Body of pancreas (tissue), 4 donors: ENCODE data around the gene TTLL11. TPM values are rescaled to one million over a fixed set of nuclear protein-coding genes. Genes with fewer than 3 reads are reported as not detected.

Source experiments
- ATAC-seq: fragments of 150-250 bp; one replicate; pipeline ENCODE4 v1.9.1; 2016
- DNase-seq, 4 donors: peaks; one replicate each; pipeline ENCODE4 v3.0.0-alpha.2; 2019
- H3K27ac ChIP-seq, 4 donors: fragments of 200-600 bp; sonication (generic); 1 replicate in 3 of 4; 2 replicates in 1 of 4; pipeline versions ENCODE4 v1.5.1 to v1.6.1; 2016 to 2019; ENCODE audit warnings: mild to moderate bottlenecking in 1 of 4, mixed read lengths in 1 of 4, moderate library complexity in 1 of 4
- H3K27me3 ChIP-seq, 2 donors: fragments of 200-600 bp; sonication (generic); one replicate each; pipeline ENCODE4 v1.6.0; 2016; ENCODE audit warnings: mild to moderate bottlenecking in 1 of 2
- H3K36me3 ChIP-seq, 2 donors: fragments of 200-600 bp; sonication (generic); replicated peaks in 1 of 2; 2 replicates each; pipeline ENCODE4 v1.5.1; 2016; ENCODE audit warnings: low read depth in 2 of 2; ENCODE audit not compliant: insufficient read depth in 1 of 2
- H3K4me1 ChIP-seq: fragments of 200-600 bp; sonication (generic); one replicate; pipeline ENCODE4 v1.6.0; 2016
- H3K4me3 ChIP-seq, 2 donors: fragments of 200-600 bp; sonication (generic); 1 replicate in 1 of 2; 2 replicates in 1 of 2; pipeline ENCODE4 v1.5.1; 2016 to 2019
- H3K9me3 ChIP-seq, 3 donors: fragments of 200-600 bp; sonication (generic); 1 replicate in 2 of 3; 2 replicates in 1 of 3; pipeline ENCODE4 v1.5.1; 2016
- CTCF ChIP-seq, 7 experiments: fragments of 450-650 bp in 4 of 7; fragments of 200-600 bp in 3 of 7; sonication (generic) in 3 of 7; IDR thresholded peaks; one replicate each; pipeline ENCODE4 v1.5.1; 2016 to 2019; ENCODE audit warnings: antibody characterized with exemption in 7 of 7
- POLR2A ChIP-seq, 3 donors: fragments of 450-650 bp; IDR thresholded peaks; one replicate each; pipeline ENCODE4 v1.6.1; 2016; ENCODE audit warnings: antibody characterized with exemption in 3 of 3, mild to moderate bottlenecking in 2 of 3
- WGBS, 2 donors: methylation state at CpG; one replicate each; pipeline ENCODE4 v1.1.5; 2017; 5-methylcytosine and 5-hydroxymethylcytosine counted together
- intact Hi-C: fragments of 100-400 bp; cut with DNase I; formaldehyde crosslinking; loops from one replicate; pipeline ENCODE4 v1.15.1; 2023
- total RNA-seq, 2 donors: library from RNA; depleted of rRNA; stranded (reverse); fragments of >200 nt; gene quantifications; one replicate each; pipeline ENCODE4 v1.1.0, GENCODE V29; 2016

TTLL11 gene
- total RNA-seq, 2 donors from 2014 or later: 14.5 to 16.8 TPM

DNA sequence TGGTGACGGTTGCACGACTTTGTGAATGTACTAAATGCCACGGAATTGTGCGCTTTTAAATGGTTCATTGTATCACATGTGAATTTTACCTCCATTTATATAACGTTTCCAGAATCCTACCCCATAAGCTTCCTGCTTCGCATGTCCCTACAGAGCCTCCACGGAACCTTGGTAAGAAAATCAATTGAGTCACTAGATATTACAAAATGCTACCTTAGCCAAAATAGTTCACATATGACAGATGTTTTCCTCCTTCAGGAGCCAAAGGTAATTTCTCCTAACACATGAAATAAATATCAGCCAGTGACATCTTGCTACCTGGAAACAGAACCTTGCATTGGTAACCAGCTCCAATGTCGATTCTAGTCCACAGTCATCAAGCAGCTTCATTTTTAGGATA, 125.1 kb downstream of the TTLL11 start:
- TF ChIP-seq CTCF (IDR thresholded peaks at IDR 0.05) (no peak), POLR2A (IDR thresholded peaks at IDR 0.05) (no peak)
- H3K27ac ChIP-seq: no peak overlapping the region
- peaks cover 11% of the 10 kb centered on the region for H3K4me1 ChIP-seq
- H3K27me3 ChIP-seq: no peaks in the 10 kb centered on the region
- DNase-seq (no peak), ATAC-seq (no peak)
- no peaks in the 10 kb centered on the region for H3K36me3 ChIP-seq
- WGBS, 2 donors: 96 to 98% methylated on average over 8 of the region's 8 CpGs
- H3K4me3 ChIP-seq: no peak overlapping the region
- H3K9me3 ChIP-seq: no peaks in the 10 kb centered on the region
- intact Hi-C loops: no loop called here

DNA sequence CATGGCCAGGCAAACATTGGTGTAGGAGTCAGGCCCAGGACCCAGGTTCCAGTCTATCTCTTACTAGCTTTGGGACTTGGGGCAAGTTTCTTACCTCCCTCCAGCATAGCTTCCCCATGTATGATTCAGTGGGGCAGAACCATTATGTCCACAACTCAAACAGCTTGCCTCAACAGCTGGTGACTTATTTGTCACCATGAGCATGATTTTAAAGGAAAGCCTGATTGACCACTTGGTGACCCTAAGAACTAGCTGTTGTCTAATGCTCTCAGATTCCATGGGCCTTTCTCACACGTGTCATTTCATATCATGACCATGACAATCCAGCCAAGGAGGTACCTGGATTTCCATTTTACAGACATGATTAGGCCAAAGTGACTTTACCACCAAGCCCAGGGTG, 126.4 kb downstream of the TTLL11 start:
- H3K4me1 ChIP-seq: no peaks in the 10 kb centered on the region
- no peak for DNase-seq
- ATAC-seq: no peak
- intact Hi-C loops: no loop called here
- H3K27ac ChIP-seq: no peak overlapping the region
- no peak overlapping the region for H3K4me3 ChIP-seq
- H3K36me3 ChIP-seq: no peaks in the 10 kb centered on the region
- 77 to 88% methylated on average over 1 of the region's 1 CpG for WGBS, 2 donors
- no peaks in the 10 kb centered on the region for H3K27me3 ChIP-seq
- no peaks in the 10 kb centered on the region for H3K9me3 ChIP-seq
- TF ChIP-seq POLR2A (IDR thresholded peaks at IDR 0.05) (no peak), CTCF (IDR thresholded peaks at IDR 0.05) (no peak)

DNA sequence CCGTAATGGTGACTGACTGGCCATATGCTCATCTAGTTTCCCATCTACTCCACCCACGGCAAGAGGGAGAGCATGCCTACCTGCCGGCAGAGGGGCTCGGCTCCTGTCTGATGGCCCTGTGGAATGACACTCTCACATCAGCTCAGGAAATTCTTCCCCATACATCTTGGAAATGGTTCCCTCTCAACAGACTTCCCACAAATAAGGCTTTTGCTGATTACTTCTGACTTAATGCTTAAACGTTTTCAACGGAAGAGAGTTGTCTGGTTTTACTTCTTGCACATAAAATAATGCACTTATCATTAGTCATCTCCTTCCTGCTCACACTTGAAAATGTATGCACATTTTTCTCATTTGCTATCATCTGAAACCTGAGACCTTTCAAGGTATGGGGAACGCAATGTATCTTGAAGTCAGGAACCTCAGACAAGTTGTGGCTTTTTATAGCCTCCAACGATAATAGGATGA, 129.5 kb downstream of the TTLL11 start:
- DNase-seq: no peak
- H3K4me3 ChIP-seq: no peak overlapping the region
- no peak for TF ChIP-seq CTCF (IDR thresholded peaks at IDR 0.05)
- TF ChIP-seq POLR2A (IDR thresholded peaks at IDR 0.05): no peak

DNA sequence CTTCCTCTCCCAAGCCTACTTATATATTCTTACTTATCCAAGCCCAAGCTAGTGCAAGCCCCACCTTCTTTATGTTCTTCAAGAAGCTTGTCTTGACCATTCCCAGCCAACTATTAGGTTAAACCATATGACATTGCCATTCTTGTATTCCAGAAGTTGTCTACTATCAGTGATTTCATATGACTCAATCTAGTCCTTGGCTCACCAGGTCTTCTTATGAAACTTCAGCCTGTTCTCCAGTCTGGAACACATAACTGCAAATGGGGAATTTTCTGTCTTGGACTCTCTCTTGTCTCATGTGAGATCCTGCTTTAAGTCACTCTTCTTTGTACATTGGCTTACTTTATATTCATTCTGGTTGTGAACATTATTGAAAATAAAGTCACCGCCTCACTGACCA, 130.7 kb downstream of the TTLL11 start:
- Histone ChIP-seq H3K4me1 (no peaks in the 10 kb centered on the region), H3K27ac (no peak overlapping the region), H3K36me3 (no peaks in the 10 kb centered on the region), H3K9me3 (no peaks in the 10 kb centered on the region), H3K27me3 (no peaks in the 10 kb centered on the region), H3K4me3 (no peak overlapping the region)
- intact Hi-C loops: no loop called here
- TF ChIP-seq POLR2A (IDR thresholded peaks at IDR 0.05) (no peak), CTCF (IDR thresholded peaks at IDR 0.05) (no peak)
- DNase-seq (no peak), ATAC-seq (no peak)
- 100% methylated on average over 1 of the region's 1 CpG for WGBS, 2 donors

More for the DNA sequence above, 129.5 kb downstream of the TTLL11 start:
- Histone ChIP-seq H3K4me1 (no peaks in the 10 kb centered on the region), H3K27ac (no peak overlapping the region), H3K27me3 (no peaks in the 10 kb centered on the region), H3K36me3 (no peaks in the 10 kb centered on the region), H3K9me3 (no peaks in the 10 kb centered on the region)
- 76 to 83% methylated on average over 8 of the region's 8 CpGs for WGBS, 2 donors
- no peak for ATAC-seq
- intact Hi-C loops: no loop called here

- TF ChIP-seq POLR2A (IDR thresholded peaks at IDR 0.05) (no peak), CTCF (IDR thresholded peaks at IDR 0.05) (no peak)
- 93 to 94% methylated on average over 7 of the region's 7 CpGs for WGBS, 2 donors
- H3K4me1 ChIP-seq: no peaks in the 10 kb centered on the region
- H3K9me3 ChIP-seq: no peaks in the 10 kb centered on the region
- intact Hi-C loops: no loop called here
- no peak overlapping the region for H3K27ac ChIP-seq
- no peaks in the 10 kb centered on the region for H3K36me3 ChIP-seq
- no peaks in the 10 kb centered on the region for H3K27me3 ChIP-seq
- no peak for ATAC-seq
- DNase-seq: no peak
- H3K4me3 ChIP-seq: no peak overlapping the region
Observed at GRCh38 chr9:121960665-121961064, 132.4 kb downstream of the TTLL11 start.
